HG03175 (cell line): ENCODE measurements around the gene SLAMF7.

Experiments used
- ATAC-seq: cut with Tn5 transposase; IDR thresholded peaks from one replicate; pipeline ENCODE4 v1.9.1; 2021; ENCODE audit warnings: mild to moderate bottlenecking, moderate library complexity; ENCODE audit not compliant: unreplicated experiment

Gene SLAMF7

DNA sequence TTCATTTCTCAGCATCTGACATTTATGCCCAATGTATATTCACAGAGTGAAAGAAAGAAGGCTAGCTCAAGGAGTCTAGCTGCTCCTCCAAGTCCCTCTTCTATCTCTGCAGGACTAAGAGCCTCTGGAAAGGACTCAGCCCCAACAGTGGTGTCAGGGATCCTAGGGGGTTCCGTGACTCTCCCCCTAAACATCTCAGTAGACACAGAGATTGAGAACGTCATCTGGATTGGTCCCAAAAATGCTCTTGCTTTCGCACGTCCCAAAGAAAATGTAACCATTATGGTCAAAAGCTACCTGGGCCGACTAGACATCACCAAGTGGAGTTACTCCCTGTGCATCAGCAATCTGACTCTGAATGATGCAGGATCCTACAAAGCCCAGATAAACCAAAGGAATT is 60.6 kb downstream of the SLAMF7 start:
- ATAC-seq, result no peak

DNA sequence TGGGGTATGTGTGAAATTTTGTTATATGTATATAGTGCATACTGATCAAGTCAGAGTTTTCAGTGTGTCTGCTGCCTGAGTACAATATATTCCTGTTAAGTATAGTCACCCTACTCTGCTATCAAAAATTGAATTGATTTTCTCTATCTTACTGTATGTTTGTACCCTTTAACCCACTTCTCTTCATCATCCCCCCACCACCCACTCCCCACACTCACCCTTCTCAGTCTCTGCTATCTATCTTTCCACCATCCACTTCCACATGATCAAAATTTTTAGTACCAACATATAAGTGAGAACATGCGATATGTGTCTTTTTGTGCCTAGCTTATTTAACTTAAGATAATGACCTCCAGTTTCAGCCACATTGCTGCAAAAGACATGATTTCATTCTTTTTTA is 61.1 kb downstream of the SLAMF7 start:
- ATAC-seq, result no peak

DNA sequence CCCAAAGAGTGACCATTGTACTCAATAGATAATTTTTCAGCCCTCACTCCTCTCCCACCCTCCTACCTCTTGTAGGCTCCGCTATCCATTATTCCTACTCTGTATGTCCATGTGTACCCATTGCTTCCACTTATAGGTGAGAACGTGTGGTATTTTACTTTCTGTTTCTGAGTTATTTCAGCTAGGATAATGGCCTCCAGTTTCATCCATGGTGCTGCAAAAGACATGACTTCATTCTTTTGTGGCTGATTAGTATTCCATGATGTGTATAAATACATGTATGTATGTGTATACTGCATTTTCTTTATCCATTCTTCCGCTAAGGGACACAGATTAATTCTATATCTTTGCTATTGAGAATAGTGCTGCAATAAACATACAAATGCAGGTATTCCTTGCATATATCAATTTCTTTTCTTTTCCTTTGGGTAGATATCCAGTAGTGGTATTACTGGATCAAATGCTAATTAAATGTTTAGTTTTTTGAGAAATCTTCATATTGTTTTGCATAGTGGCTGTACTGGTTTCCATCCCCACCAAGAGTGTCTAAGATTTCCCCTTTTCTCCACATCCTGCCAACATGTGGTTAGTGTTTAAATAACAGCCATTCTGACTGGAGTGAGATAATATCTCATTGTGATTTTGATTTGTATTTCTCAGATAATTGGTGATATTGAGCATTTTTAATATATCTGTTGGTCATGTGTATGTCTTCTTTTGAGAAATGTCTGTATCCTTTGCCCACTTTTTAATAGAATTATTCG is 61.8 kb downstream of the SLAMF7 start:
- no peak for ATAC-seq

DNA sequence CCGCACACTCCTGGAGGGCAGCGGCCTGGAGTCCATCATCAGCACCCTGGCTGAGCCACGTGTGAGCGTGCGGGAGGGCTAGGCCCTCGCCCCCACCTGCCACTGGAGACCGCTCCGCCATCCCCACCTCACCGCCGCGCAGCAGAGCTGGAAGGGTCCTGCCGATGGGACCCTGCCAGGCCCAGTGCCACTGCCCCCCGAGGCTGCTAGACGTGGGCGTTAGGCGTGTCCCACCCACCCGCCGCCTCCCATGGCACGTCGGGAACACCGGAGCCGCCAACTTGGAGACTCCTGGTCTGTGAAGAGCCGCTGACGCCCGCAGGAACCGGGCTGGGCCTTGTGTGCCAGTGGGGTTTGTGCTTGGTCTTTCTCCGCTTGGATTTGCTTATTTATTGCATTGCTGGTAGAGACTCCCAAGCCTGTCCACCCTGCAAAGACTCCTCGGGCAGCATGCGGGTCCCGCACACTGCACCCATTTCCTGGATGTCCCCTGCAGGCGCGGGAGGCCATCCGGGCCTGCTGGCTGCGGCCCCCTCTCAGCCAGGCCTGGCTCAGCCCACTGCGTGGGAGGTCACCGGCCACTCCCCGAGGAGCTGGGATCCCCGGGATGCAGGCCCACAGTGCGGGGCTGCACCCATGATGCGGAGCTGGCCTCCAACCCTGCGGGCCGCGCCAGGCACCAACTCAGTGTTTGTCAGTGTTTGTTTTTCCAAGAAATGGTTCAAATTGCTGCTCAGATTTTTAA is 63.0 kb downstream of the SLAMF7 start:
- no peak for ATAC-seq
